Measurements from ENCODE around the gene COL25A1.
A peak's percentile ranks its signal among the peaks of the same experiment; 100 is the strongest.

The COL25A1 gene

GRCh38 chr4:108762559-108763225 lies 539.8 kb downstream of the COL25A1 start, which contains the start of gene ETNPPL:
TSS of gene ETNPPL (minus strand) at chr4:108763053. CDS start at chr4:108762898, 155 bp downstream.
- peak; percentile 49 for DNase-seq (ENCODE audit: low spot score)
